Measurements from ENCODE around the gene PPP2R5C. TPM values are rescaled to one million over a fixed set of nuclear protein-coding genes. Genes with fewer than 3 reads are reported as not detected.

PPP2R5C gene
- total RNA-seq, 1 experiment from 2014 or later = 80.3 TPM

GRCh38 chr14:101772770-101773169 lies 11.3 kb downstream of the PPP2R5C start:
- Histone ChIP-seq H3K4me1 (ENCODE audit: control insufficient read depth, insufficient read depth, low read length) (no peaks in the 10 kb centered on the region), H3K27me3 (ENCODE audit: control insufficient read depth, insufficient read depth, low read length) (no peaks in the 10 kb centered on the region), H3K27ac (ENCODE audit: low read length) (no peak overlapping the region), H3K36me3 (ENCODE audit: control insufficient read depth, insufficient read depth, low read length) (no peaks in the 10 kb centered on the region), H3K9me3 (ENCODE audit: control insufficient read depth, insufficient read depth, low read depth, low read length) (no peaks in the 10 kb centered on the region), H3K4me3 (ENCODE audit: low read depth in 2 of 2, low read length in 2 of 2) (no peak overlapping the region)
- ChIA-PET POLR2A (no interaction called here), CTCF (interaction anchor here (0.6 kb wide), 1 partner anchor 172 kb away, joined by 3 read pairs; no protein-coding TSS in a partner anchor)
- no peak for TF ChIP-seq CTCF (IDR thresholded peaks at IDR 0.05)
- no peak for TF ChIP-seq TCF7L2 (IDR thresholded peaks at IDR 0.05; ENCODE audit: low read depth, low read length)
- TF ChIP-seq SIN3A (IDR thresholded peaks at IDR 0.05; ENCODE audit: borderline replicate concordance, insufficient read depth, low read depth, low read length) = no peak
- no peak for TF ChIP-seq POLR2AphosphoS5 (IDR thresholded peaks at IDR 0.05; ENCODE audit: low read depth, low read length)
- no peak for TF ChIP-seq REST (IDR thresholded peaks at IDR 0.05; ENCODE audit: insufficient read depth in 1 of 2, low read depth in 2 of 2, low read length in 1 of 2)
- in situ Hi-C loops (cut with HindIII; ENCODE audit: low pct_unique_long_range_greater_than_20kb, low sequenced_read_pairs) (no loop called here), intact Hi-C loops (cut with micrococcal nuclease; ENCODE audit: unreplicated experiment) (loop anchor here (10.0 kb wide), 1 partner anchor 162 kb away; no protein-coding TSS in a partner anchor)
- ATAC-seq (no peak), DNase-seq (ENCODE audit: low read depth, low spot score) (no peak)
- BruUV-seq (replicated peaks) = no TSS peak

- no peaks in the 10 kb centered on the region for H3K36me3 ChIP-seq (ENCODE audit: control insufficient read depth, insufficient read depth, low read length)
- no peaks in the 10 kb centered on the region for H3K4me1 ChIP-seq (ENCODE audit: control insufficient read depth, insufficient read depth, low read length)
- H3K27me3 ChIP-seq (ENCODE audit: control insufficient read depth, insufficient read depth, low read length) = no peaks in the 10 kb centered on the region
- no peaks in the 10 kb centered on the region for H3K9me3 ChIP-seq (ENCODE audit: control insufficient read depth, insufficient read depth, low read depth, low read length)
- BruUV-seq (replicated peaks) = no TSS peak
- no peak overlapping the region for H3K27ac ChIP-seq (ENCODE audit: low read length)
- no peak for DNase-seq (ENCODE audit: low read depth, low spot score)
- in situ Hi-C loops (cut with HindIII; ENCODE audit: low pct_unique_long_range_greater_than_20kb, low sequenced_read_pairs) = no loop called here
- no peak for ATAC-seq
- H3K4me3 ChIP-seq (ENCODE audit: low read depth in 2 of 2, low read length in 2 of 2) = no peak overlapping the region
- ChIA-PET CTCF (interaction anchor here (0.6 kb wide), 1 partner anchor 172 kb away, joined by 3 read pairs; no protein-coding TSS in a partner anchor), POLR2A (no interaction called here)
- no peak for TF ChIP-seq REST (IDR thresholded peaks at IDR 0.05; ENCODE audit: insufficient read depth in 1 of 2, low read depth in 2 of 2, low read length in 1 of 2)
- TF ChIP-seq CTCF (IDR thresholded peaks at IDR 0.05) = no peak
- TF ChIP-seq SIN3A (IDR thresholded peaks at IDR 0.05; ENCODE audit: borderline replicate concordance, insufficient read depth, low read depth, low read length) = no peak
- TF ChIP-seq POLR2AphosphoS5 (IDR thresholded peaks at IDR 0.05; ENCODE audit: low read depth, low read length) = no peak
- no peak for TF ChIP-seq TCF7L2 (IDR thresholded peaks at IDR 0.05; ENCODE audit: low read depth, low read length)
- intact Hi-C loops (cut with micrococcal nuclease; ENCODE audit: unreplicated experiment) = loop anchor here (10.0 kb wide), 1 partner anchor 161 kb away; no protein-coding TSS in a partner anchor
Measured at GRCh38 chr14:101773378-101773777, 11.9 kb downstream of the PPP2R5C start.
